GM12878 (cell line): ENCODE results near the gene DLG2. TPM values are rescaled to one million over a fixed set of nuclear protein-coding genes. Genes with fewer than 3 reads are reported as not detected.

Source experiments
- ATAC-seq: fragments of 200-7000 bp; cut with Tn5 transposase; 3 replicates; pipeline ENCODE4 v1.9.1; 2020; ENCODE audit warnings: mild to moderate bottlenecking, moderate library complexity
- BruUV-seq: library from RNA; stranded (reverse); fragments of 400-500 nt; replicated peaks from 2 replicates; lab custom pipeline; 2021; lab: Mats Ljungman, UMichigan
- CTCF ChIA-PET: fragments of 300-600 bp; sonication (Branson Sonifier 250); formaldehyde crosslinking; extraction: SDS; loops from one replicate; lab custom pipeline; 2021; ENCODE audit warnings: inconsistent platforms; lab: Yijun Ruan, JAX
- POLR2A ChIA-PET: fragments of 350-600 bp; formaldehyde crosslinking; extraction: SDS; loops from one replicate; lab custom pipeline; 2021; ENCODE audit warnings: inconsistent platforms; lab: Charles Lee
- RAD21 ChIA-PET: fragments of 300-600 bp; sonication (Branson Sonifier 250); formaldehyde crosslinking; loops from one replicate; lab custom pipeline; 2023; ENCODE audit warnings: antibody characterized with exemption; ENCODE audit not compliant: unreplicated experiment; lab: Charles Lee
- SMC1A ChIA-PET: fragments of 300-600 bp; sonication (Branson Sonifier 250); formaldehyde crosslinking; loops from one replicate; lab custom pipeline; 2023; ENCODE audit not compliant: unreplicated experiment, uncharacterized antibody; lab: Charles Lee
- DNase-seq: peaks from one replicate; pipeline ENCODE4 v3.0.0-alpha.2; 2011; ENCODE audit warnings: low read depth, low spot score
- FAIRE-seq: peaks from 3 replicates; lab custom pipeline; 2011; peaks lifted over from hg19 to GRCh38; lab: Jason Lieb, UNC
- H2AFZ ChIP-seq: 2 replicates; pipeline ENCODE4 v1.6.0; 2011; ENCODE audit warnings: low read depth, low read length, control low read depth; ENCODE audit not compliant: control insufficient read depth
- H3K27ac ChIP-seq: 2 replicates; pipeline ENCODE4 v1.5.1; 2011; ENCODE audit warnings: control low read depth; ENCODE audit not compliant: control insufficient read depth, insufficient read depth
- H3K27me3 ChIP-seq, 2 experiments: replicated peaks in 1 of 2; 2 replicates each; pipeline versions ENCODE4 v1.6.0 to v1.6.1; 2011; ENCODE audit warnings: low read length in 1 of 2; ENCODE audit not compliant: control insufficient read depth in 2 of 2, insufficient read depth in 2 of 2
- H3K36me3 ChIP-seq, 2 experiments: 2 replicates each; pipeline ENCODE4 v1.5.1; 2011; ENCODE audit warnings: low read length in 1 of 2; ENCODE audit not compliant: control insufficient read depth in 2 of 2, insufficient read depth in 2 of 2
- H3K4me1 ChIP-seq: 2 replicates; pipeline ENCODE4 v1.6.1; 2011; ENCODE audit warnings: mild to moderate bottlenecking, low read length, moderate library complexity, mixed read lengths; ENCODE audit not compliant: control insufficient read depth, insufficient read depth
- H3K4me2 ChIP-seq: 2 replicates; pipeline ENCODE4 v1.6.0; 2011; ENCODE audit warnings: control low read depth; ENCODE audit not compliant: control insufficient read depth, insufficient read depth
- H3K4me3 ChIP-seq: fragments of 200-600 bp; sonication (generic); 2 replicates; pipeline ENCODE4 v1.5.1; 2016
- H3K79me2 ChIP-seq: 2 replicates; pipeline ENCODE4 v1.6.0; 2011; ENCODE audit warnings: low read length; ENCODE audit not compliant: control insufficient read depth, insufficient read depth
- H3K9ac ChIP-seq: 2 replicates; pipeline ENCODE4 v1.8.0; 2011; ENCODE audit warnings: low read length, control low read depth, mixed read lengths; ENCODE audit not compliant: control insufficient read depth, insufficient read depth
- H3K9me3 ChIP-seq: replicated peaks from 3 replicates; pipeline ENCODE4 v1.5.1; 2011; ENCODE audit warnings: mild to moderate bottlenecking, low read length; ENCODE audit not compliant: control insufficient read depth, insufficient read depth
- H4K20me1 ChIP-seq: 2 replicates; pipeline ENCODE4 v1.6.0; 2011; ENCODE audit not compliant: control insufficient read depth, insufficient read depth
- ATF7 ChIP-seq: fragments of 450-650 bp; IDR thresholded peaks from 2 replicates; pipeline ENCODE4 v1.6.1; 2016; ENCODE audit warnings: low read depth, mild to moderate bottlenecking
- BCL3 ChIP-seq: IDR thresholded peaks from 2 replicates; pipeline ENCODE4 v1.6.1; 2011; ENCODE audit warnings: borderline replicate concordance, low read depth, mild to moderate bottlenecking, moderate library complexity, low read length; ENCODE audit not compliant: insufficient read depth, poor library complexity, severe bottlenecking
- GABPA ChIP-seq: IDR thresholded peaks from 2 replicates; pipeline ENCODE4 v1.6.1; 2014; ENCODE audit warnings: antibody characterized with exemption, low read depth, mild to moderate bottlenecking, inconsistent platforms
- IRF4 ChIP-seq: IDR thresholded peaks from 2 replicates; pipeline ENCODE4 v1.6.1; 2011; ENCODE audit warnings: low read depth, low read length
- MXI1 ChIP-seq: fragments of 150-350 bp; IDR thresholded peaks from 2 replicates; pipeline ENCODE4 v1.6.1; 2011; ENCODE audit warnings: low read depth, mild to moderate bottlenecking, inconsistent platforms, low read length, improper control_type of control experiment
- NFYA ChIP-seq: IDR thresholded peaks from 2 replicates; pipeline ENCODE4 v1.6.1; 2011; ENCODE audit warnings: low read depth, mild to moderate bottlenecking, low read length, improper control_type of control experiment, borderline replicate concordance
- NRF1 ChIP-seq: conservative IDR thresholded peaks from 2 replicates; pipeline ENCODE4 v1.6.1; 2011; ENCODE audit warnings: mild to moderate bottlenecking, low read depth, low read length, improper control_type of control experiment
- RAD51 ChIP-seq: fragments of 450-650 bp; IDR thresholded peaks from 2 replicates; pipeline ENCODE4 v1.6.1; 2016; ENCODE audit warnings: moderate library complexity, mild to moderate bottlenecking, inconsistent platforms
- RBBP5 ChIP-seq: fragments of 200-600 bp; sonication (generic); conservative IDR thresholded peaks from 2 replicates; pipeline ENCODE4 v1.6.1; 2016
- RELA ChIP-seq: fragments of 450-650 bp; IDR thresholded peaks from 2 replicates; pipeline ENCODE4 v1.8.0; 2014; ENCODE audit warnings: borderline replicate concordance; ENCODE audit not compliant: partially characterized antibody
- RFX5 ChIP-seq: IDR thresholded peaks from 2 replicates; pipeline ENCODE4 v1.6.1; 2011; ENCODE audit warnings: low read depth, low read length, improper control_type of control experiment
- SMAD5 ChIP-seq: IDR thresholded peaks from 2 replicates; pipeline ENCODE4 v1.6.1; 2016; ENCODE audit warnings: antibody characterized with exemption, low read depth
- SP1 ChIP-seq: IDR thresholded peaks from one replicate; pipeline ENCODE4 v1.6.1; 2011; ENCODE audit warnings: low read depth, low read length
- TCF12 ChIP-seq: IDR thresholded peaks from 2 replicates; pipeline ENCODE4 v1.6.1; 2011; ENCODE audit warnings: low read depth, mild to moderate bottlenecking, low read length
- WRNIP1 ChIP-seq: IDR thresholded peaks from 2 replicates; pipeline ENCODE4 v1.6.1; 2011; ENCODE audit warnings: low read depth, low read length, improper control_type of control experiment, borderline replicate concordance
- ZNF687 ChIP-seq: fragments of 450-650 bp; IDR thresholded peaks from 2 replicates; pipeline ENCODE4 v1.6.1; 2017; ENCODE audit warnings: mild to moderate bottlenecking, moderate library complexity
- WGBS: methylation state at CpG from one replicate; pipeline ENCODE4 v1.1.6; 2016; ENCODE audit warnings: low lambda C conversion rate; ENCODE audit not compliant: insufficient replicate concordance, insufficient coverage; ENCODE audit errors: missing lambda C conversion rate; 5-methylcytosine and 5-hydroxymethylcytosine counted together
- in situ Hi-C: fragments of 300-500 bp; cut with MboI; formaldehyde crosslinking; loops from 9 replicates; pipeline ENCODE4 v1.14.3; 2018; ENCODE audit warnings: mixed read lengths
- intact Hi-C: fragments of 100-400 bp; cut with micrococcal nuclease; formaldehyde crosslinking; loops from one replicate; pipeline ENCODE4 v1.14.2; 2022; ENCODE audit not compliant: unreplicated experiment
- polyA plus RNA-seq, 11 experiments: library from polyadenylated mRNA; depleted of rRNA in 4 of 11; unstranded in 6 of 11; stranded (reverse) in 5 of 11; fragments of >200 nt; fragmentation: Nextera tagmentation in 4 of 11; fragmentation: Illumina TruSeq in 1 of 11; extraction: Ambion mirVana in 4 of 11; extraction: Trizol in 1 of 11; gene quantifications; 1 replicate in 1 of 11; 2 replicates in 10 of 11; pipeline versions ENCODE4 v1.2.1 to v1.2.3, GENCODE V29; 2011 to 2016; ENCODE audit warnings: inconsistent platforms in 2 of 11, missing spikeins in 2 of 11, low read depth in 1 of 11
- total RNA-seq, 4 experiments: library from RNA; depleted of rRNA in 3 of 4; stranded (reverse); fragments of >200 nt in 3 of 4; fragmentation: Illumina TruSeq in 1 of 4; extraction: Trizol in 1 of 4; gene quantifications; 2 replicates each; pipeline versions ENCODE4 v1.2.1 to v1.2.3, GENCODE V29; 2013 to 2021

The DLG2 gene
- total and polyA plus RNA-seq, 10 of the 15 experiments (the other 5 are each of a cell fraction or from before 2014, with no cell fraction given) = 0.09 to 0.98 (median 0.35) TPM

GRCh38 chr11:85114786-85115185 is 512.4 kb downstream of the DLG2 start:
- DNase-seq (no peak), FAIRE-seq (no peak), ATAC-seq (no peak)
- no TSS peak for BruUV-seq
- Histone ChIP-seq H3K36me3 (no peaks in the 10 kb centered on the region), H3K79me2 (no peaks in the 10 kb centered on the region), H2AFZ (no peak overlapping the region), H4K20me1 (no peaks in the 10 kb centered on the region), H3K9me3 (no peaks in the 10 kb centered on the region), H3K27me3 (no peaks in the 10 kb centered on the region), H3K4me3 (no peak overlapping the region), H3K9ac (no peak overlapping the region), H3K27ac (no peak overlapping the region), H3K4me1 (peaks cover 13% of the 10 kb centered on the region), H3K4me2 (no peak overlapping the region)
- RAD21 ChIA-PET = no interaction called here
- intact Hi-C loops = loop anchor here (10.0 kb wide), 1 partner anchor 510 kb away; the partner anchor contains the start of genes DLG2 and TMEM126B
- POLR2A ChIA-PET = interaction anchor here (0.6 kb wide), 1 partner anchor 934 kb away, joined by 5 read pairs; no protein-coding TSS in a partner anchor
- SMC1A ChIA-PET = interaction anchor here (1.0 to 1.2 kb wide), 4 partner anchors 9 to 69 kb away, joined by 3 read pairs; no protein-coding TSS in a partner anchor
- TF ChIP-seq RELA = no peak
- no peak for TF ChIP-seq NFYA
- no peak for TF ChIP-seq NRF1
- no peak for TF ChIP-seq TCF12
- TF ChIP-seq GABPA = no peak
- TF ChIP-seq SMAD5 = no peak
- no peak for TF ChIP-seq BCL3
- TF ChIP-seq RFX5 = no peak
- TF ChIP-seq SP1 = no peak
- no peak for TF ChIP-seq RBBP5
- TF ChIP-seq MXI1 = no peak
- TF ChIP-seq WRNIP1 = no peak
- TF ChIP-seq IRF4 = no peak
- TF ChIP-seq ATF7 = no peak
- no peak for TF ChIP-seq RAD51
- no peak for TF ChIP-seq ZNF687
- 93% methylated on average over 2 of the region's 2 CpGs for WGBS
- CTCF ChIA-PET = no interaction called here
- in situ Hi-C loops = no loop called here
